Heart left ventricle (tissue), 16 donors: ENCODE results near the gene STEAP1B. TPM values are rescaled to one million over a fixed set of nuclear protein-coding genes. Genes with fewer than 3 reads are reported as not detected.
"Not testable (repeated sequence)": the region's sequence is repeated elsewhere in the genome, so short reads cannot be mapped to it uniquely, and the experiment has no call there.

Experiments used
- ATAC-seq, 4 donors: fragments of 200-7000 bp; cut with Tn5 transposase; one replicate each; pipeline ENCODE4 v1.9.1; 2020 to 2022; ENCODE audit warnings: moderate library complexity in 4 of 4, mild to moderate bottlenecking in 3 of 4, moderate number of reproducible peaks in 1 of 4
- DNase-seq, 5 donors: peaks; one replicate each; pipeline ENCODE4 v3.0.0-alpha.2; 2020
- H3K27ac ChIP-seq, 12 donors: fragments of 200-600 bp; sonication (generic) in 4 of 12; one replicate each; pipeline versions ENCODE4 v1.5.0 to v1.8.0; 2016 to 2022; ENCODE audit warnings: mild to moderate bottlenecking in 2 of 12
- H3K27me3 ChIP-seq, 9 donors: fragments of 200-600 bp; sonication (generic) in 2 of 9; one replicate each; pipeline versions ENCODE4 v1.5.1 to v1.8.0; 2016 to 2022; ENCODE audit warnings: mild to moderate bottlenecking in 3 of 9
- H3K36me3 ChIP-seq, 9 donors: fragments of 200-600 bp; sonication (generic) in 2 of 9; one replicate each; pipeline versions ENCODE4 v1.5.0 to v1.8.0; 2018 to 2022; ENCODE audit warnings: mild to moderate bottlenecking in 2 of 9
- H3K4me1 ChIP-seq, 12 donors: fragments of 200-600 bp; sonication (generic) in 4 of 12; one replicate each; pipeline versions ENCODE4 v1.5.0 to v1.8.0; 2016 to 2022; ENCODE audit warnings: mild to moderate bottlenecking in 3 of 12
- H3K4me3 ChIP-seq, 12 donors: fragments of 200-600 bp; sonication (generic) in 4 of 12; one replicate each; pipeline versions ENCODE4 v1.5.0 to v1.8.0; 2017 to 2022; ENCODE audit warnings: mild to moderate bottlenecking in 9 of 12, moderate library complexity in 4 of 12
- H3K9me3 ChIP-seq, 12 donors: fragments of 200-600 bp; sonication (generic) in 4 of 12; one replicate each; pipeline versions ENCODE4 v1.5.0 to v1.8.0; 2016 to 2022; ENCODE audit warnings: mild to moderate bottlenecking in 1 of 12
- CTCF ChIP-seq, 12 donors: fragments of 200-600 bp; sonication (generic) in 4 of 12; IDR thresholded peaks; one replicate each; pipeline versions ENCODE4 v1.5.0 to v1.8.0; 2018 to 2022; ENCODE audit warnings: antibody characterized with exemption in 12 of 12, mild to moderate bottlenecking in 5 of 12
- POLR2A ChIP-seq, 2 donors: fragments of 450-650 bp; IDR thresholded peaks; one replicate each; pipeline ENCODE4 v1.6.1; 2017; ENCODE audit warnings: antibody characterized with exemption in 2 of 2, mild to moderate bottlenecking in 2 of 2, moderate library complexity in 2 of 2
- WGBS, 4 donors: extraction: QIAGEN DNeasy Blood & Tissue Kit in 2 of 4; methylation state at CpG; one replicate each; pipeline versions ENCODE4 v1.1.5 to v1.1.7; 2013 to 2018; 5-methylcytosine and 5-hydroxymethylcytosine counted together
- intact Hi-C, 10 donors: fragments of 100-400 bp; cut with DNase I; formaldehyde crosslinking; loops; one replicate each; pipeline versions ENCODE4 v1.11.1 to v1.14.2; 2022
- polyA plus RNA-seq, 2 donors: library from polyadenylated mRNA; stranded (reverse); fragments of 200-250 nt; gene quantifications; one replicate each; pipeline ENCODE4 v1.2.3, GENCODE V29; 2013
- total RNA-seq, 9 donors: library from RNA; depleted of rRNA in 2 of 9; stranded (reverse); fragments of >200 nt in 2 of 9; fragmentation: NEBNext Ultra II Directional in 3 of 9; extraction: Animal tissue kit (Norgen Biotek cat#: 25700) in 3 of 9; gene quantifications; one replicate each; pipeline versions ENCODE4 v1.1.0 to v1.2.4, GENCODE V29; 2016 to 2023
- donor health status: ischemic (EF 13 %, LVEDD 7.1; RV severe dilation, severe dysfunction).
- donor health status: healthy with polysubstance abuse.
- donor health status: DM: no; HTN: yes; CAD: no.
- donor health status: DM: no; HTN: no; CAD: no.
- donor health status: ischemic (EF 25% LVEDD 6.9; RV normal size, moderate dysfunction).
- donor health status: ischemic (EF 25% LVEDD 5.7; RV mildly dilated, moderate dysfunction).
- donor health status: healthy.
- donor health status: DM: yes; HTN: yes; CAD: no.
- donor health status: ischemic (EF 35%, LVEDD 5.7; RV mildly dilated, moderate dysfunction).
- donor health status: nonischemic (EF 11% LVEDD 7.7; RV severe dilation, severe dysfunction).
- donor health status: DM: yes; HTN: yes; CAD: no.
- donor health status: PGD.
- donor health status: ischemic (EF 29% LVEDD 5.4; RV normal size, mild dysfunction).
- donor health status: nonischemic (EF 23%, LVEDD 6.1; RV moderate dilation, normal function).

Gene STEAP1B
- total and polyA plus RNA-seq, 11 donors = 0.26 to 1.7 (median 0.51) TPM; not detected in 2

- no peak for DNase-seq
- no peak overlapping the region for H3K4me3 ChIP-seq
- H3K9me3 ChIP-seq = no peaks in the 10 kb centered on the region
- no peak for TF ChIP-seq POLR2A (IDR thresholded peaks at IDR 0.05)
- no peak for TF ChIP-seq CTCF (IDR thresholded peaks at IDR 0.05)
- no peak overlapping the region for H3K27ac ChIP-seq
- no peak for ATAC-seq
- no peaks in the 10 kb centered on the region for H3K36me3 ChIP-seq
- H3K4me1 ChIP-seq = no peaks in the 10 kb centered on the region
- 90 to 93% (median 93%) methylated on average over 5 of the region's 5 CpGs for WGBS, 4 donors
- intact Hi-C loops = no loop called here
- H3K27me3 ChIP-seq = peaks cover 0 to 30% (median 5%) of the 10 kb centered on the region in 9 donors
Measured at GRCh38 chr7:22542254-22542653, 42.3 kb upstream of the STEAP1B start.

- no peak for DNase-seq
- no peaks in the 10 kb centered on the region for H3K36me3 ChIP-seq
- H3K27ac ChIP-seq = no peak overlapping the region
- H3K4me1 ChIP-seq = no peaks in the 10 kb centered on the region
- no peaks in the 10 kb centered on the region for H3K9me3 ChIP-seq
- 94 to 97% (median 95%) methylated on average over 6 of the region's 6 CpGs for WGBS, 4 donors
- no peak for ATAC-seq
- H3K27me3 ChIP-seq = peaks cover 0 to 25% (median 2%) of the 10 kb centered on the region in 9 donors
- H3K4me3 ChIP-seq = no peak overlapping the region
- intact Hi-C loops = no loop called here
- no peak for TF ChIP-seq POLR2A (IDR thresholded peaks at IDR 0.05)
- TF ChIP-seq CTCF (IDR thresholded peaks at IDR 0.05) = no peak
Measured at GRCh38 chr7:22541789-22542188, 41.8 kb upstream of the STEAP1B start.

- H3K9me3 ChIP-seq, H3K4me1 ChIP-seq, ATAC-seq, intact Hi-C loops, H3K27me3 ChIP-seq, H3K36me3 ChIP-seq, H3K27ac ChIP-seq, H3K4me3 ChIP-seq, DNase-seq: not testable (repeated sequence)
- WGBS, 4 donors = 77 to 80% methylated on average over 6 of the region's 14 CpGs; no CpG with 5 or more reads in 2 of the 4 donors
Measured at GRCh38 chr7:22528537-22528936, 28.5 kb upstream of the STEAP1B start.

GRCh38 chr7:22524353-22524947, 24.5 kb upstream of the STEAP1B start:
- 50 to 68% (median 54%) methylated on average over 5 of the region's 5 CpGs for WGBS, 4 donors
- H3K4me1 ChIP-seq, DNase-seq, H3K27ac ChIP-seq, H3K36me3 ChIP-seq, H3K27me3 ChIP-seq, H3K4me3 ChIP-seq, ATAC-seq, H3K9me3 ChIP-seq, intact Hi-C loops: not testable (repeated sequence)

GRCh38 chr7:22523478-22524352, 23.7 kb upstream of the STEAP1B start:
- 39 to 43% (median 39%) methylated on average over 16 of the region's 16 CpGs for WGBS, 4 donors
- H3K4me3 ChIP-seq, H3K4me1 ChIP-seq, intact Hi-C loops, H3K9me3 ChIP-seq, H3K36me3 ChIP-seq, H3K27me3 ChIP-seq, H3K27ac ChIP-seq: not testable (repeated sequence)
- DNase-seq (peak in 1 of 5 donors; percentile 54), ATAC-seq (peak in 3 of 4 donors; percentile 29 to 73 (median 41))
- TF ChIP-seq CTCF (IDR thresholded peaks at IDR 0.05) = peak in 10 of 12 donors; percentile 16 to 50 (median 38)

- 67 to 72% (median 71%) methylated on average over 1 of the region's 1 CpG for WGBS, 4 donors
- H3K4me1 ChIP-seq, H3K4me3 ChIP-seq, H3K27me3 ChIP-seq, intact Hi-C loops, DNase-seq, H3K27ac ChIP-seq, H3K9me3 ChIP-seq, ATAC-seq, H3K36me3 ChIP-seq: not testable (repeated sequence)
Measured at GRCh38 chr7:22519560-22519959, 19.6 kb upstream of the STEAP1B start.

GRCh38 chr7:22516950-22517349, 17.0 kb upstream of the STEAP1B start:
- ATAC-seq, H3K4me1 ChIP-seq, H3K36me3 ChIP-seq, H3K27ac ChIP-seq, DNase-seq, H3K27me3 ChIP-seq, H3K9me3 ChIP-seq, intact Hi-C loops, H3K4me3 ChIP-seq: not testable (repeated sequence)
- 85 to 94% (median 89%) methylated on average over 4 of the region's 4 CpGs for WGBS, 4 donors

- not testable (repeated sequence) for DNase-seq, H3K27me3 ChIP-seq
Measured at GRCh38 chr7:22514963-22515362, 15.0 kb upstream of the STEAP1B start.

More at GRCh38 chr7:22514963-22515362, 15.0 kb upstream of the STEAP1B start:
- H3K27ac ChIP-seq, H3K9me3 ChIP-seq, H3K4me3 ChIP-seq, intact Hi-C loops, ATAC-seq, H3K4me1 ChIP-seq, H3K36me3 ChIP-seq: not testable (repeated sequence)
- WGBS, 4 donors = 79 to 92% (median 87%) methylated on average over 1 of the region's 1 CpG
